ENCODE results near the gene ATP6V0A1.
A peak's percentile ranks its signal among the peaks of the same experiment; 100 is the strongest.

Gene ATP6V0A1

GRCh38 chr17:42518755-42519545, 60.3 kb downstream of the ATP6V0A1 start:
- DNase-seq: no peak

- DNase-seq: peak; percentile 83
Observed at GRCh38 chr17:42519546-42520491, 61.1 kb downstream of the ATP6V0A1 start.

GRCh38 chr17:42520540-42520951, 61.9 kb downstream of the ATP6V0A1 start:
- DNase-seq: no peak

GRCh38 chr17:42521036-42521435, 62.4 kb downstream of the ATP6V0A1 start:
- no peak for DNase-seq

GRCh38 chr17:42521666-42522262, 63.1 kb downstream of the ATP6V0A1 start:
- DNase-seq: no peak

- no peak for DNase-seq
Observed at GRCh38 chr17:42522263-42522790, 63.6 kb downstream of the ATP6V0A1 start.

GRCh38 chr17:42522798-42523278, 64.2 kb downstream of the ATP6V0A1 start:
- no peak for DNase-seq

- DNase-seq: no peak
Observed at GRCh38 chr17:42525221-42525620, 66.5 kb downstream of the ATP6V0A1 start.

- no peak for DNase-seq
Observed at GRCh38 chr17:42526031-42526444, 67.4 kb downstream of the ATP6V0A1 start.

- DNase-seq: no peak
Observed at GRCh38 chr17:42527932-42528331, 69.3 kb downstream of the ATP6V0A1 start.

GRCh38 chr17:42529061-42529460, 70.4 kb downstream of the ATP6V0A1 start:
- DNase-seq: no peak

- no peak for DNase-seq
Observed at GRCh38 chr17:42530952-42531454, 72.3 kb downstream of the ATP6V0A1 start.

GRCh38 chr17:42531455-42532354, 73.0 kb downstream of the ATP6V0A1 start:
- peak; percentile 70 for DNase-seq

GRCh38 chr17:42535155-42536047, 76.7 kb downstream of the ATP6V0A1 start:
- DNase-seq: no peak

GRCh38 chr17:42536048-42536371, 77.3 kb downstream of the ATP6V0A1 start, which contains the start of gene NAGLU:
Gene NAGLU, plus strand, starts transcription at chr17:42536241. Its CDS starts 32 bp downstream, at chr17:42536273.
- peak; percentile 78 for DNase-seq

GRCh38 chr17:42536372-42537155, 77.9 kb downstream of the ATP6V0A1 start:
- DNase-seq: peak; percentile 68

GRCh38 chr17:42537156-42537805, 78.6 kb downstream of the ATP6V0A1 start:
- no peak for DNase-seq

GRCh38 chr17:42537826-42538451, 79.3 kb downstream of the ATP6V0A1 start:
- DNase-seq: no peak

All from right kidney (tissue), 1 donor.